H1 (cell line): ENCODE measurements around the gene ZBTB38.

ENCODE experiments used
- TAF1 ChIP-seq: IDR thresholded peaks from 2 replicates; pipeline ENCODE4 v1.6.1; 2011; ENCODE audit warnings: mild to moderate bottlenecking, low read depth, low read length
- TF ChIP-seq, protein P1 (sequence below), 3 experiments: IDR thresholded peaks; 1 replicate in 2 of 3; 2 replicates in 1 of 3; pipeline versions ENCODE4 v1.5.1 to v1.6.1; 2011; ENCODE audit warnings: low read length in 3 of 3, mild to moderate bottlenecking in 3 of 3, inconsistent platforms in 2 of 3, low read depth in 1 of 3, moderate library complexity in 1 of 3; ENCODE audit not compliant: insufficient read depth in 1 of 3; ENCODE audit errors: control extremely low read depth in 1 of 3

DNA sequence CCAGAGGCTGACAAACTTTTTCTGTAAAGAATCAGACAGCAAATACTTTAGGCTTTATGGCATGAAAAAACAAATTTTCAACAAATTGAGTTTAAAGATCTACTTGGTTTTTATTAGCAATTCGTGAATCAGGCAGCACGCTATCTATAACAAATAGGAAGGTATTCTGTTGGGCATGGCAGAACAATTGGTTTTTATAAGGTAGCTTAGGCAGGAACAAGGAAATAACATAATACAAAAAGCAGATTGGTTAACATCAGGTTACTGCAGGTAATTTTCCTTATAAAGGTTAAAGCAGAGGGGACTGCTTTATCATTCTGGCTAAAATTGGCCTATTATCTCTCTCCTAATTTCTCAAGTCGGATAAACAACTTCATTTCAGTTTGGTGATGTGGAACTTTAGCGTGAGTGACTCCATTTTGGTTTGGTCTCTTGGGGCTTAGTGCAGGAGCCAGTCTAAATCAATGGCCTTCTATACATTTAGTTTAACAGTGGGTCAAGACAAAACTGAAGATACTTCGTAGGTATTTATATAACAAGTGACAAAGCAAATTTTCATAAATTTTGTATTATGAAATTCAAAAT, 26.8 kb downstream of the ZBTB38 start:
- TF ChIP-seq, protein P1, sequence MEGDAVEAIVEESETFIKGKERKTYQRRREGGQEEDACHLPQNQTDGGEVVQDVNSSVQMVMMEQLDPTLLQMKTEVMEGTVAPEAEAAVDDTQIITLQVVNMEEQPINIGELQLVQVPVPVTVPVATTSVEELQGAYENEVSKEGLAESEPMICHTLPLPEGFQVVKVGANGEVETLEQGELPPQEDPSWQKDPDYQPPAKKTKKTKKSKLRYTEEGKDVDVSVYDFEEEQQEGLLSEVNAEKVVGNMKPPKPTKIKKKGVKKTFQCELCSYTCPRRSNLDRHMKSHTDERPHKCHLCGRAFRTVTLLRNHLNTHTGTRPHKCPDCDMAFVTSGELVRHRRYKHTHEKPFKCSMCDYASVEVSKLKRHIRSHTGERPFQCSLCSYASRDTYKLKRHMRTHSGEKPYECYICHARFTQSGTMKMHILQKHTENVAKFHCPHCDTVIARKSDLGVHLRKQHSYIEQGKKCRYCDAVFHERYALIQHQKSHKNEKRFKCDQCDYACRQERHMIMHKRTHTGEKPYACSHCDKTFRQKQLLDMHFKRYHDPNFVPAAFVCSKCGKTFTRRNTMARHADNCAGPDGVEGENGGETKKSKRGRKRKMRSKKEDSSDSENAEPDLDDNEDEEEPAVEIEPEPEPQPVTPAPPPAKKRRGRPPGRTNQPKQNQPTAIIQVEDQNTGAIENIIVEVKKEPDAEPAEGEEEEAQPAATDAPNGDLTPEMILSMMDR (IDR thresholded peaks at IDR 0.05; ENCODE audit: control extremely low read depth in 1 of 3, insufficient read depth in 1 of 3, low read depth in 1 of 3, low read length in 3 of 3): no peak
- TF ChIP-seq TAF1: no peak
